GM18907 (cell line): ENCODE measurements around the gene CYP26B1.

Source experiments
- ATAC-seq: cut with Tn5 transposase; IDR thresholded peaks from one replicate; pipeline ENCODE4 v1.9.1; 2021; ENCODE audit warnings: mild to moderate bottlenecking, moderate library complexity; ENCODE audit not compliant: unreplicated experiment

Gene CYP26B1

DNA sequence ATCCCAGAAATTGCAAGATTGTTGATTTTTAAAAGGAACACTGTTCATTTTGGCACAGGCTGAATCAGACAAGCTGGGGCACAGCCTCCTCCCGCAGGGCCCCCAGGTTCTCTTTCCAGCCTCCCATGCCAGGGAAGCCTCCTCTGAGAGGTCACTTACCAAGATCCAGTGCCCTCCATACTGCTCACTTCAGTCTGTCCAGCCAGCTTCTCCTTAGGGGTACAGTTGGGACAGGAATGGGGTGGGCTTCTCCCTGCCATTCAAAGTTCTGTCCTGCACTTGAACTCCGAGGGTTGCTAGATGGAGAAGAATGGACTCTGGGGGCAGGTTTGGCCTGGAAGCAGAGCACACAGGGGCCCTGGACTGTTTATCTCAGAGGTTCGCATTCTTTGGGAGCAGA lies 7.5 kb upstream of the CYP26B1 start:
- ATAC-seq: no peak

DNA sequence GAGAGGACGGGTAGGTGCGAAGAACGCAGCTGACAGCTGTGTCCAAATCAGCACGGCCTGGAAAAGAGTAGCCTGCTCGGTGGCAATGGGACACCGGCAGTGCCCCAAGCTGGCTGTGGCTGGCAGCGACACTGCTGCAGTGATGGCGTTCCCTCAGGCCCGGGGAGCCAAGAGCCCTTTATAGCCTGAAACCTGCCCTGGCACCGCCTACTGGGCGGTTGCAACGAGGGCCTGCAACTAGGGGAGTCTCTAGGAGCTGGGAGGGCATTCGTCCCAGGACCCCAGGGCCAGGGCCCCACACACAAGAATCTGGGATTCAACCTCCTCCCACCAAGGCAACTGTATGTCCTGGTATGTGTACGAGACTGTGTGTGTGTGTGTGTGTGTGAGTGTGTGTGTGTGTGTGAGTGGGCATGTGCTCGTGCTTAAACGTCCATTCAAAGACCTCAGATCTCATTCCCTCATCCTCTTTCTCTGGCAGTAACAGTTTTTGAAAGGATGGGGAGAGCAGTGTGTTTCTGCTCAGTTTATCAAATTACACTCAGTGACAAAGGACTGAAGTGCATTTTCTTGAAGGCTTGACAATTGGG lies 6.8 kb upstream of the CYP26B1 start:
- ATAC-seq: no peak

- ATAC-seq: no peak
Measured at GRCh38 chr2:72153924-72154323, 6.3 kb upstream of the CYP26B1 start.

DNA sequence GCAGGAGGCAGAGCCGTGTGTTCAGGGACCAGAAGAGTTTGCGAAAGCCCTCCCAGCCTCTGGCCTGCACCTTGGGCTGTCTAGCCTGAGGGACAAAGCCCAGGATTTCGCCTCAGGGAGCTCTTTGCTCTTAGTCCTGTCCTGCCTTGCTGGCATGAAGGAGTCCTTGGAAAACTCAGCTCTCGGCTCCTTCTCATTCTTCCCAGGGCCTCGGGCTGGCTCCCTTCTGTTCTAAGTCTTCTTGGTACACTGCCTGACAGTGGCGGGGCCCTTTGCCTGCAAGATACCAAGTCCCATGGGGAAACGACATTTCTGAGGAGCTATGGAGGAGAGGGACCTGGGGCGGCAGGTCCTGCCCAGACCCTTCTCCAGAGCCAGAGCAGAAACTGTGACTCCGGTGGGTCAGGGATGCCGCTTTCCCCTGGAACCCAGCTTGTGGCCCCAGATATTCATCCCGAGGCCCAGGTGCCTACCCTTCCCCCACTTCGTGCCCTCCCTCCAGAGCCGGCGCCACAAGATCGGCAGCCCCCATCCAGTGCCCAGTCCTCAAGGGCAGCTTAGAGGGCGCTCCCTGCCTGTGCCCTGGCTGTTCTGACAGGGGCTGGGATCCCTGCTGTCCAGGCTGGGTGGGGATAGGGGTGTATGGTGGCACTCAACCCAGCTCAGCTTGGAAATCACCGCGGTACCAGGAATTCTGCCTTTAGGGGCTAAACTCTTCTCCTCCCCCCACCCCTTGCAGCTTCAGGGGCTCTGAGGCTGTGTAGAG lies 5.5 kb upstream of the CYP26B1 start:
- ATAC-seq: no peak

GRCh38 chr2:72150861-72151356 lies 3.2 kb upstream of the CYP26B1 start:
- no peak for ATAC-seq

DNA sequence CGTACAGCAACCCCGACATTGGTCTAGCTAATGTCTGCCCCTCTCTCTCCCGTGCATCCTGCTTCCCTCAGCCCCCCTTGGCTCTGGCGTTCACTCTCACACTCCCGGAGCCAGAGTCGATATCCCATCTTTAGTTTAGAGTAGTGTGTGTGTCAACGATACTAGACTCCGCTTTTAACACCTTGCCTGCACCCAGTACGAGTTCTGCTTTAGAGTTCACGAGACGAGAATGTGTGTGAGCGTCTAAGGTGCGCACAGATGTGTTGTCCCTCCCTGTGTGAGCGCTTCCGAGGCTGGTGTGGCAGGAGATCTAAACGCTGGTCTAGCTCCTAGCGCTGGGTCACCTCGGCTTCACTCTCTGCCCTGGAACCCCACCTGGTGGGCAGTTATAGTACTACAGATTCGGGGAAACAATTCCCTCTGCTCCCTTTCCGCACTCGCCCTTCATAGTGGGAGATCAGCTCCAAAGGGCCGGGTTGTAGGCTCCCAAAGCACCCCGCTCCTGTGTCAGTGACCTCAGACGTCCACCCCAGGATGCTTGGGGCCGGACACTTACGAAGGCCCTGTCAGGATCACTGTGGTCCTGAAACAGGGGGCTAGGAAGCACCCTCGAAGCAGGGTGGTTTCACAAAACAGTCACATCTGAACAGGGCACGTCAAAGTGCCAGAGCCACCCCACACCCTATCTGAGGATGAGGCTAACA lies 2.6 kb upstream of the CYP26B1 start:
- ATAC-seq: peak; percentile 91

- peak; percentile 6 for ATAC-seq
Measured at GRCh38 chr2:72149556-72150156, 2.0 kb upstream of the CYP26B1 start.

DNA sequence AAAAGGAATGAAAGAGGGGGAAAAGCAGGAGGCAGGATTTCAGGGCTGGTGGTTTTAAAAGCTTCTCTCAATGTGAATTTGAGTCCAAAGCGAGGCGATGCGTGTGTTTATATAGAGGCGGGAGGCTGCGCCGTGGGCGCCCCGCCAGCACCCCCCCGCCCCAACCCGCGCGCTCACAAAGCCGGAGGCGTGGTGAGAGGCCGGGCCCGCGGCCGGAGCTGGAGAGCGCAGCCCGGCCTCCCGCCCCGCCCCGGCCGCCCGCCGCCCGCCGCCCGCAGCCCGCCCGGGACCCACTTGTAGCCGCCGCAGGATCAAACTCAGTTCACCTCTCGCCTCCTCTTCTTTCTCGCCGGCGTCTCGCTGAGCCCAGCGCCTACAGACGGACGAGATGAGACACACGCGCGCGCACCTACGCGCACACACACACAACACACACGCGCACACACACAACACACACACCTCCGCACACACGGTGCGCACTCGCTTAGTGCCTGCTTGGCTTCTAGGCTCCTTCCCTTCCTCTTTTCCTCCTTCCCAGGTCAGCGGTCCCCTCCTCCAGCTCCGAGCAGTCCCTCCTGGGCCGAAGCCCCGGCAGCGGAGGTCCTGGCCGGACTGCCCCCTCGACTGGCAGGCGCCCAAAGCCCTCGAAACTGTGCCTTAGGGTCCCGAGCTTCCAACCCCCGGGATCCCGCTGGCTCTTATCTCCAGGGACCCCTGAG lies 1.3 kb upstream of the CYP26B1 start:
- ATAC-seq: no peak

GRCh38 chr2:72148003-72148836 lies 558 bp upstream of the CYP26B1 start:
- no peak for ATAC-seq

DNA sequence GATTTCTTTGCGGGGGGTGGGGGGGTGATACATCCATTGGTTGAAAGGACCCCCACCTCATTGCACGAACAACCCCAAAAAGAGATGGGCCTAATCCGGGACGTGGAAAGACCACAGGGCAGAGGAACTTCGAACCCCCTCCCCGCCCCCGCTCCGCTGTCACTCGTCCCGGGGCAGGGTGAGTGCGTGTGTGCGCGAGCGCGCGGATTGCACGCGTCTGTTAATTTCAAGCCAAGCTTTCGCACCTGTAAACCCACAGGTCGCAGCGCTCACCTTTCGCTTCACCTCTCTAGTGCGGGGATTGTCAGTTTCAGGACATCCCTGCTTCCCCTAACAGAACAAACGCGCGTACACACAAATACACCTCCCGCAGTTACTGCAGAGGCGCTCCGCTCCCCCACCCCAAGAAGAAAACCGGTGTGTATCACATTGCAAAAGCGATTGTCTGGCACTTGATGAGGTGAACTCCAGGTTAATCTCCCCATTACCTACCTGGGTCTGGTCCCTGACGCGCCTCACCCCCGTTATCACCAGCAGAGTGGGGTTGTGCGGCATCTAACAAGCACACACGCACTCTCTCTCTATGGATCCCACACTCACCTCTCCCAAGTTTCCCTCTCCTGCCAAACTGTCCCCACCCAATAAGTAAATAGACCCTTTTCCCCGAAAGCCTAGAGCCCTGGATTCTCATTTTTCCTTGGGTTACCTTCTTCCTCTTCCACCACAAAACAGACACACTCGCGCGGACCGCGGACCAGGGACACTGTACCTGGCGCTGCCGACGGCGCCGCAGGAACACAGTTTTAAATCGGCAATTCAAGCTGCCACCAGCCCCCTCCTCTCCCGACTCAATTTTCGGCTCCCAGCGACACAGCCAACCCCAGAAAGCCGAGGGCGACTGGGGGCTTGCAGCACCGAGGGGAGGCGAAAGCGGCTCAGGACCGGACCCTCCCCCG lies 1.0 kb downstream of the CYP26B1 start:
- ATAC-seq: no peak

GRCh38 chr2:72145658-72146329 lies 1.9 kb downstream of the CYP26B1 start:
- no peak for ATAC-seq

GRCh38 chr2:72145289-72145657 lies 2.4 kb downstream of the CYP26B1 start:
- no peak for ATAC-seq

GRCh38 chr2:72144632-72145288 lies 2.9 kb downstream of the CYP26B1 start:
- no peak for ATAC-seq

DNA sequence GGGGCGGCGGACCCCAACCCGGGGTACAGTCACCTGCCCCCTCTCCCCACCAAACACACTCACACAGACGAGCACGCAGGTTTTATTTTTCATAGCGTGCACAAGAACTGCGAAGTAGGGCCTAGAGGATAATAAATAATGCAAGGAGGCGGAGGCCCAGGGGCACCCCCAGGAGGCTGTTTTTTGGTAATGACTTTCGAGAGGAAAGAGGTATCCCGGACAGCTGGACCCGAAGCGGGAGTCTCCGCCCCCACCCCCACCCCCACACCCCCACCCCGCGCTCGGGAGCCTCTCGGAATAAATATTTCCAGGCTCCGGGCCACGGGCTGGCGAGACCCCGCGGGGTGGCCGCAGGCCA lies 3.4 kb downstream of the CYP26B1 start:
- no peak for ATAC-seq

DNA sequence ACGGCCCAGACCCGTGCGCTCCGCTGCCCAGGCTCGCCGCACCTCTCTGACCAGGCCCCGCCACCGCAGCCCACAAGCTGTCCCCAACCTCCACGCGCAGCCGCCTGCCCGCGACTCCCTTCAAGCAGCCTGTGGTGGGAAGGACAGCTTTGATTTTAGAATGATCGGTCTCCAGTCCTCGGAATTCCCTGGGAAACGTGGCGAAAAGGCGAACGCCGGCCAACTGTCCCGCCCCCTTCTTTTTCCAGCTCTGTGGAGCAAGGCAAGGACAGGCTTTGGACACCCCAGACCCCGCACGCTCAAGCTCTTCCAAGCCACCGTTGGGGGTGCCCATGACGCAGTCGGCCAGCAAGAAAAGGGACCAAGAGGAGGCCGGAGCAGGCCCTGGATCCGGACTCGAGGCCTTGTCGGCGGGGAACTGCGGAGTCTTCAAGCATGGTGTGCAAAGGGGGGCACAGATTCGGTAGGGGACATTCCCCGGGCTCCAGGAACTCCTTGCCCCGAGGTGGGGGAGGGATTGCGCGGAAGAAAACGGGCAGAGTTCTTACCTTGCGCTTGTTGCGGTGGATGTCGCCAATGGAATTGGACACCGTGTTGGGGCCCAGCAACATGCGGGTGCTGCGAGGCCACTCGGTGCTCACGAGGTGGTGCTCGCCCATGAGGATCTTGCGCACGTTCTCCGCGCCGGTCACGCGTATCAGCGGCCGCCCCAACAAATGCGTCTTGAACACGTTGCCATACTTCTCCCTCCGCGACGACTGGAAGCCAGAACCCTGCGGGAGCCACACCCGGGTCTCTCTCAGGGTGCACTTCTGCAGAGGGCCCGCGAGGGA lies 4.0 kb downstream of the CYP26B1 start:
- no peak for ATAC-seq

DNA sequence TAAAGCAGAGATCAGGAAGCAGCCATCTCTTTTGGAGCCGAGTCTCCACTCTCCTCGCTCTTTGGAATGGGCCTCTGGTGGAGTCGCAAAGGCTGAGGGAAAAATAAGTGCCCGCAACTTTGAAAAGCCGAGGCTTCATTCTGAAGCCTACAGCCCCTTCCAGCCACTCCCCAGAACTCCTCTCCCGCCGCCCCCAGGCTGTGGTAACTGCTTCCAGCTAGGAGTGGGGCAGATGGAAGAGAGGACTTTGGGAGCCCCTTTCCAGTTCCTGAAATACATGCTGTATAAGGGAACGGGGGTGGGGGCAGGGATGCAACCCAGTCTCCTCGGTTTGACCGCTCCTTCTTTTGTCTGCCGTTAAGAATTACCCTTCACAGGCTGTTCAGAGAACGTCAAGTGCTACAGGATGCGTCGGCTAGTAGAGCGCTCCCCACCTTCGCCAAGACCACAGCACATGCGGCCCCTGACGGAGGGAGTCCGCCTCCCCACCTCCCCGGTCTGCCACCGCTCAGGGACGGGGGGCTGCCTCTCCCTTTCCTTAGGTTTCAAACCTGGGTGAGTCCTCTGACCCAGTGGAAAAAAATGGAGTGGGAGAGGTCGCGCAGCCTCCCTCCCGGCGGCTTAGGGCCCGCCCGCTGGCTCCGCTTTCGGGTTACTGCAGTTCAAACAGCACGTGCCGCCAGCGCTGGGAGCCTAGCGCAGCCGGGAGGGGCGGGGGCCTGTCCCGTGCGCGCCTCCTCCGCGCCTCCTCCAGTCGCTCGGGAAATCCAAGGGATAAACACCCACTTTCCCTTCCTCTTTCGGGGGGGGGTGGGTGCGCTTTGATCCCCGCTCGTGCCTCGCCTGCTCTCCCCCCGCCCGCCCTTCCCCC lies 4.9 kb downstream of the CYP26B1 start:
- no peak for ATAC-seq
